HG03469 (cell line): ENCODE data around the gene FGD6.
"Not testable (repeated sequence)": the region's sequence is repeated elsewhere in the genome, so short reads cannot be mapped to it uniquely, and the experiment has no call there.

Source experiments
- ATAC-seq: cut with Tn5 transposase; IDR thresholded peaks from one replicate; pipeline ENCODE4 v1.9.1; 2021; ENCODE audit warnings: mild to moderate bottlenecking, moderate library complexity, moderate number of reproducible peaks; ENCODE audit not compliant: unreplicated experiment

Gene FGD6

GRCh38 chr12:95205685-95206084 is 11.6 kb downstream of the FGD6 start:
- no peak for ATAC-seq

- no peak for ATAC-seq
These were observed 12.1 kb downstream of the FGD6 start for GRCh38 chr12:95205016-95205624.

- ATAC-seq = no peak
These were observed 13.0 kb downstream of the FGD6 start for GRCh38 chr12:95204141-95204866.

DNA sequence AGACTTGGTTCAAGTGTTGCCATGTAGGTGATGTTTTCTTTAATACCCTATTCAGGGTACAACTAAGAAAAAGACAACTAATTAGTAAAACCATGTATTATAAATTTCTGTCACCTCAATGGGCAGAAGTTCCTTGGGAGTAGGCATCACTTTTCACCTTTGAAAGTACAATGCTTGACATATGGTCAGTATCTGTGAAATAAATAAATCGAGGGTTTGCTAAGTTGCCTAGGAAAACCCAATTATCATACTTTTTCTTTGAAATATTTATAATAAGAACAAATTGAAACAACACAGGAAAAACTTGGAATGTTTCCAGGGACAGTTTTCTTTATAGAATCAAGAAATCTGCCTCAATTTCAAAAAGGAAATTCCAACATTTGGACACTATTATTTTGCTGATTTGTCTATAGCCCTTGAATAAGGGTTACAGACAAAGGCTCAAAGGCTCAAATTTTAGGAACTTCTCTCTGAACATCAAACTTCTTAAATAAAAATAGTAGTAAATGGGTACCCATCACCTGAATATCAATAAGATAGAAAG is 13.7 kb downstream of the FGD6 start:
- ATAC-seq = no peak

DNA sequence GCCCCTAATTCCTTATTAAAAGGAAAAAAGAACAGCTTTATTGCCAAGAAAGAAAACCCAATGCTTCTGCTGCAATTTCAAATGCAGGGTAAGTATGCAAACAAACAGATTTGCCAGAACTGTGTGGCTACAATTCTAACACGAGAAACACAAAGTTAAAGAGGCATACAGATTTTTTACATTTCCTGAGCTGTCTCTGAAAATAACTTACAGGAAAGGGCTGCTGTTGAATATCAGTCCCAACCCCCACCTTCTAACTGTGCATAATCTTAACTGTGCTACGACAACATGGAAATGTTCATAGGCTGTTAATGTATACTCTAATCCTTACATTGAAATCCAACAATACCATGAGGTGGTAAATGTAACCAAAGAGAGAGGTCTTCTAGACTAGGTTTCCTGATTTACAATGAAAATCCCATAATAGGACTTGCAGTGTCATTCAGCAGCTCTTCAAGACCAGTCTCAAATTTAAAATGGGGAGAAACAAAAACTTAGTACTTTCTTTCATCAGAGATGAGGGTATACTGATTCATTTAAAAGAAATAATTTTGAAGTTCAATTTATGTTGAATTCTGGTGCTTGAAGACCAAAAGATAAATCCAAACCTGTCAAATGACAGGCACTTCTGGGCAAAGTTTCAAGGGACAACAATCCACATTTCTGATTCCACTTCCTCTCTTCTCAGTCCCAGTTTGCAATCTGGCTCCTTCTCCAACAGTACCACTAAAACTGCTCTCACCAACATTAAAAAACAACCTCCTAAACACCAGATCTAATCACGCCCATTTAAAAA is 14.4 kb downstream of the FGD6 start:
- no peak for ATAC-seq

DNA sequence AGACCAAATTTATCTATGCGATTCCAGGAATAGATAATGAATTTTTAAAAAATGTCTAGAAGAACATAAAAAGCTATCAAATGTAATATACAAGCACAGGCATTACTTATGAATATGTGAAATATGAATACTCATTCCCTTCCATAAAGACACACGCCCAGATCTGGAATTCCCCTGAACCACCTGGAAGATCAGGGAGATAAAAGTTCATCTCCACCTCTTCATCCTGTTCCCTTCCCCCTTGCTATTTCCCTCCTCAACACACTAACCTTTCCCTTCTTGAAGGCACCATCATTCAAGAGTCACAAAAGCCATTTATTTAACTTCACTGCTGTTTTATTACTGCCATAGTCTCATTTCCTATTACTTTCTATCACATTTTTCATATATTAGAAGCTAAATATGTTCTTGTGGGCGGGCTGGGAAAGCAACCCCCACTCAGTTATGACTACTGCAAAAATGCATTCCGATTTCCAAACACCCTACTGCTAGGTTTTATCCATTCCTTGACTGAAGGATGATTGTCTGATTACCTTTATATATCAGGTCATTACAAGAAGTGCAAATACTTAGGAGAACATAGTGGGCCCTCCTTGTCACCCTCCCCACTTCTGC is 16.1 kb downstream of the FGD6 start:
- no peak for ATAC-seq

DNA sequence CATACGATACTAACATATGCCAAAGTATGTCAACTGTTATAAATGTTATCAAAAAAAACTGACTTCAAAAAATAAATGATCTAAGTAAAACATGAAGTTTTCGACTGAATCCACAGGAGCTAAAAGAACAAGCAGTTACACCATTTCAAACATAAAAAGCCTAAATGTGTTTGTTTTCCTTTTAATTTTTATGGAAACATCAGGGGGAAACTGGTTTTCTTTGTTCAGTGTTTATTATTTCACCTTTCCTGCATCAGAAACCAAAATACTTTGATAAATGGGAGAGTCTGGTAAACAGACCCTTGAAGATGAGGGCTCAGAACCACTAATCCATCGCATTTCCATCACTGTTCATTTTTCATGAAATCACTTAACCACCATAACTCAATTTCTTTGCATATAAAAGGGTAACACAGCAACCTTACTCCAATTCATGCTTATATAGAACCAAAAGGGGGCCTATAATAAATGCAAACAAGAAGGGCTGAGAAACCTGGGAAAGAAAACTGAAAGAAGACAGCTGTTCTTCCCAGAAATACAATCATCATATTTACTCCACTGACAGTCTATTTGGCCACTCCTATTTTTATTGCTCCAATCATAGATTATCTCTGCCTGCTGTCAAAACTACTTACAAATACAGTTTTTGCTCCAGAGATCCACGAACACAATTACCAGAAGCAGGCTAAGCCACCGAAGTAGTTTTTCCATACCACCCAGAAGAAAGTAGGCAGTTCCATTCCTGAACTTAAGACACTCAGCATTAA is 17.0 kb downstream of the FGD6 start:
- ATAC-seq = no peak

GRCh38 chr12:95198914-95199313 is 18.4 kb downstream of the FGD6 start:
- peak; percentile 35 for ATAC-seq

DNA sequence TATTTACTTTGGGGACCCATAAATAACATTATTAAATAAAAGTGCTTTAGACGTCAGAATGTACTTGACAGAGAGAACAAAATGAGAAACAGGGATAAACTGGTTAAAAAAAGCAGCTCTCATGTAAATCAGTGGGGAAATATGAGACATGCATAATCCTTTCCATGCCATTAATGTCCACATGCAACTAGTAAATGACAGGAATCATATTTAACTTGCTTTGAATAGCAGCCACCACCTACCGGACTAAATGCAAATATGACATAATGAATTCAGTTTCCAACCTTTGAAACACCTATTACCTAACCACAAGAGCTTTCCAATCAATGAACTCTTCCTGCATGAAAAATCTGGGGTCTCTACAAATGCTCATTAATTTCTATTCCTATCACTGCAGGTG is 19.6 kb downstream of the FGD6 start:
- no peak for ATAC-seq

- ATAC-seq = not testable (repeated sequence)
These were observed 20.2 kb downstream of the FGD6 start for GRCh38 chr12:95196875-95197569.

DNA sequence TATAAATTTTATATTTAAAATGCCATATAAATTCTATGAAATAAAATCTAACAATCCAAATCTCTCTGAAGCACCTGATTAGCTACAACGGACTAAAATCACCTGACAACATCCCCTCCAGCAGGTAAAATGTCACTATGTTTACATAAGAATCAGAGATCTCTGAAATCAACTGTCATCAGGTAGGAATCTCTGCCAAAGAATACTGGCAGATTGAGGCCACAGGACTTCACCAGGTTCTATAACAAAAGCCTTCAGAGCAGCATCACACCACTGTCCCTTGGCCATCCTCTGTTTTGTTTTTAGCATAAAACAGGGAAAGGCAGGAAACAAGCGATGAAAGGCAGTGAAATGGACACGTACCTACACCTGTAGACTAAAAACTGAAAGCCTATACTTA is 22.1 kb downstream of the FGD6 start:
- no peak for ATAC-seq

DNA sequence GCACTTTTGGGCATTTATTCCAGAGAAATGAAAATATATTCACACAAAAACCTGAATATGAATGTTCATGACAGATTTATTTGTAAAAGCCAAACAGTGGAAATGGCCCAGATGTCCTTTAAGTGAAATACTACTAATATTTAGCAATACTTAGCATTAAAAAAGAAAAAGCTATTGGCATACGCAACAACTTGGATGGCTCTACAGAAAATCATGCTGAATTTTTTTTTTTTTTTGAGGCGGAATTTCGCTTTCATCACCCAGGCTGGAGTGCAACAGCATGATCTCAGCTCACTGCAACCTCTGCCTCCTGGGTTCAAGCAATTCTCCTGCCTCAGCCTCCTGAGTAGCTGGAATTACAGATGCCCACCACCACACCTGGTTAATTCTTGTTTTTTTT is 24.1 kb downstream of the FGD6 start:
- ATAC-seq = no peak

GRCh38 chr12:95192271-95192670 is 25.0 kb downstream of the FGD6 start:
- ATAC-seq = no peak

DNA sequence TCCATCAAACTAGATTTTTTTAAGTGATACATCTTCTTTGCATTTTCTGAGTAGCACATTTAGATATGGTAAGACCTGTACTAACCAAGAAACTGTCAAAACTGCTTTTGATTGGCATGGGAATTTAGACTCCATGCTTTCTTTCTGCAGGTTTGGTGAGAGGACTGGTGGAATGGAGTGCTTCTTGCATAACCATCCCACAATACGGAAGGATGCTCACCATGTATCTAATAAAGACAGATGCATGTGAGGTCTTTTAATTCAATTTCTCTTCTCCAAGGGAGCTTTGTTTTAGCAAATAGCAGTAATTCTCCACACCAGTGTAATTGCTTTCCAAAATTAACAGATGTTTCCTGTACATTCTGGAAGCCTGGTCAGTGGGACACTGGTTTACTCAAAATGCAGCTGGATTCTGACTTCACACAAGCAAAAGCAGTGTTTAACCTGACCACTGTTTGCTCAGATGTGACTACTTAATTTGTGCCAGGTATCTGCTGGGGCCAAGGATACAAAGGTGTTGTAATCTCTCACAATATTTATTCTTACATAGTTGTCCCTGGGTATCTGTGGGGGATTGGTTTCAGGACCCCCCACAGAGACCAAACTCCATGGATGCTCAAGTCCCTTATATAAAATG is 26.1 kb downstream of the FGD6 start:
- ATAC-seq = no peak

DNA sequence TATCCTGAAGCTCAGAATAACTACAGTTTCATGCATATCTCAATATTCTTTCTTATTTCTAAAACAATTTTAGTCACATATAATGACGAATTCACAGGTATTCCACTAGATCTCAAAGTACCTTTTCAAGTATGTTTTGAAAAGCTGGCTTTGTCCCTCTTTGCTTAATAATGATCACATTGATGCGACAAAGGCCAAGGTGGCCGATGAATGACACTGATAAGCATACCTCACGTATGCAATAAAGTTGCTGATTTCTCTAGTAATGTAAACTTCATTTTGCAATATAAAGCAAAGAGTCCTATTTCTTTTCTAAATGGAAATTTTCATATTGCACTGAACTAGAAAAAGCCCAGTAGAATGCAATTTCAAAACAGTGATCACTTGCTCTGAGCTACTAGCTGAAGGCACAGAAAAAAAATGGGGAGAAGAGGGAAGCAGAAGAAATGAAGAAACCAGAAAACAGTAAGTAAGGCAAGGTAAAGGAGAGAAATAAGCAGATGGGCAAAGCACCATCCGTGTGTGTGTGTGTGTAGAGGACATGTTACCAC is 29.3 kb downstream of the FGD6 start:
- ATAC-seq = no peak

DNA sequence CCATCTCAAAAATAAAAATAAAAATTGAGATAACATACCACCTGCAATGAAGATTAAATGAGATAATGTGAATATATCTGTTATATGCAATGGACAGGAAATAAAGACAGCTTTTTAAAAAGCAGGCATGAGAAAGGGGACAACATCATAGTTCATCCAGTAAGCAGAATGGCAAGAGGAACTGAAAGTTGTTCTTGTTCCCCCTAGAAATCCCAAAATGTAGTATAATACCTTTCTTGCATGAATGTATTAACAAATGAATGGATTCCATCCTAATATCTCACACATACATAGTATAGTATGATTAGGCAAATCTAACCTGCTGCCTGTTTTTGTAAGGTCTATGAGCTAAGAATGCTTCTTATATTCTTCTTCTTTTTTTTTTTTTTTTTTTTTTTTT is 31.4 kb downstream of the FGD6 start:
- ATAC-seq = no peak

GRCh38 chr12:95185072-95185471 is 32.2 kb downstream of the FGD6 start:
- no peak for ATAC-seq

GRCh38 chr12:95184121-95184520 is 33.1 kb downstream of the FGD6 start:
- ATAC-seq = no peak

GRCh38 chr12:95182868-95183415 is 34.3 kb downstream of the FGD6 start:
- ATAC-seq = no peak
